HepG2 (cell line): ENCODE data around the gene C2orf42. TPM values are rescaled to one million over a fixed set of nuclear protein-coding genes. Genes with fewer than 3 reads are reported as not detected.

Experiments
- ATF1 ChIP-seq: IDR thresholded peaks from 2 replicates; pipeline ENCODE4 v1.6.1; 2016; ENCODE audit warnings: mild to moderate bottlenecking, control low read depth
- ATF3 ChIP-seq: sonication (generic); formaldehyde crosslinking; IDR thresholded peaks from 2 replicates; pipeline ENCODE4 v1.4.0; 2020; ENCODE audit warnings: missing genetic modification reagents
- CEBPG ChIP-seq: IDR thresholded peaks from 2 replicates; pipeline ENCODE4 v1.6.1; 2016
- CSRNP2 ChIP-seq: sonication (generic); formaldehyde crosslinking; conservative IDR thresholded peaks from 2 replicates; pipeline ENCODE4 v1.8.0; 2022; ENCODE audit warnings: low read depth, missing genetic modification reagents
- DNMT3B ChIP-seq: conservative IDR thresholded peaks from 2 replicates; pipeline ENCODE4 v1.6.1; 2016; ENCODE audit warnings: missing biosample characterization, control low read depth
- DRAP1 ChIP-seq: IDR thresholded peaks from 2 replicates; pipeline ENCODE4 v1.6.1; 2016; ENCODE audit warnings: missing genetic modification reagents, missing compliant biosample characterization
- ETV6 ChIP-seq: sonication (generic); formaldehyde crosslinking; conservative IDR thresholded peaks from 2 replicates; pipeline ENCODE4 v1.4.0; 2020; ENCODE audit warnings: missing genetic modification reagents
- MAFG ChIP-seq: sonication (generic); formaldehyde crosslinking; IDR thresholded peaks from 2 replicates; pipeline ENCODE4 v1.5.1; 2020; ENCODE audit warnings: mild to moderate bottlenecking, missing genetic modification reagents
- MED13 ChIP-seq: sonication (generic); formaldehyde crosslinking; IDR thresholded peaks from 2 replicates; pipeline ENCODE4 v1.5.0; 2020; ENCODE audit warnings: missing genetic modification reagents
- MEIS1 ChIP-seq: sonication (generic); formaldehyde crosslinking; IDR thresholded peaks from 2 replicates; pipeline ENCODE4 v1.9.0; 2021; ENCODE audit warnings: mild to moderate bottlenecking, missing genetic modification reagents, moderate library complexity, borderline replicate concordance
- REPIN1 ChIP-seq: sonication (generic); formaldehyde crosslinking; IDR thresholded peaks from 2 replicates; pipeline ENCODE4 v1.8.0; 2022; ENCODE audit warnings: missing genetic modification reagents, low read depth, mild to moderate bottlenecking, borderline replicate concordance
- SNRNP70 ChIP-seq: fragments of 200-400 bp; formaldehyde crosslinking; IDR thresholded peaks from 2 replicates; pipeline ENCODE4 v1.6.1; 2017; ENCODE audit warnings: mild to moderate bottlenecking, low read depth, low read length, moderate library complexity
- TERF1 ChIP-seq: sonication (generic); formaldehyde crosslinking; IDR thresholded peaks from 2 replicates; pipeline ENCODE4 v1.8.0; 2022; ENCODE audit warnings: mild to moderate bottlenecking, missing genetic modification reagents, moderate library complexity
- THAP9 ChIP-seq: sonication (generic); formaldehyde crosslinking; IDR thresholded peaks from 2 replicates; pipeline ENCODE4; 2020; ENCODE audit warnings: missing genetic modification reagents, mild to moderate bottlenecking, borderline replicate concordance
- ZNF124 ChIP-seq: sonication (generic); formaldehyde crosslinking; IDR thresholded peaks from 2 replicates; pipeline ENCODE4 v1.4.0; 2020; ENCODE audit warnings: missing genetic modification reagents
- ZNF34 ChIP-seq: sonication (generic); formaldehyde crosslinking; IDR thresholded peaks from 2 replicates; pipeline ENCODE4 v1.4.0; 2020; ENCODE audit warnings: mild to moderate bottlenecking, missing genetic modification reagents, borderline replicate concordance
- ZNF512B ChIP-seq: sonication (generic); formaldehyde crosslinking; IDR thresholded peaks from 2 replicates; pipeline ENCODE4 v1.5.1; 2020; ENCODE audit warnings: missing genetic modification reagents, mild to moderate bottlenecking, borderline replicate concordance
- polyA plus RNA-seq, 8 experiments: library from polyadenylated mRNA; depleted of rRNA in 3 of 8; stranded (reverse) in 7 of 8; unstranded in 1 of 8; fragments of >200 nt; fragmentation: Illumina TruSeq in 4 of 8; extraction: Trizol in 4 of 8; gene quantifications; 2 replicates each; pipeline versions ENCODE4 v1.2.1 to v1.2.3, GENCODE V29; 2011 to 2016; ENCODE audit warnings: low read depth in 4 of 8, missing spikeins in 1 of 8, mixed read lengths in 1 of 8; ENCODE audit not compliant: insufficient read depth in 1 of 8
- total RNA-seq, 5 experiments: library from RNA; depleted of rRNA; stranded (reverse); fragments of >200 nt; fragmentation: Illumina TruSeq; extraction: Trizol; gene quantifications; 2 replicates each; pipeline ENCODE4 v1.2.3, GENCODE V29; 2016; ENCODE audit warnings: low read depth in 1 of 5

Gene C2orf42
- total and polyA plus RNA-seq, 2 of the 13 experiments (the other 11 are each of a cell fraction or from before 2014, with no cell fraction given): 9.3 to 9.9 TPM

GRCh38 chr2:70141902-70142589 lies 48.8 kb downstream of the C2orf42 start (continued):
- TF ChIP-seq CSRNP2 (no peak; the same call in 1 of the 2 replicates), DRAP1 (CRISPR knock-in tag) (no peak), ATF3 (CRISPR knock-in tag) (no peak), ETV6 (CRISPR knock-in tag) (peak; percentile 61; the same call in 1 of the 2 replicates), MEIS1 (CRISPR knock-in tag) (peak; percentile 97), MAFG (CRISPR knock-in tag) (peak; percentile 63; the same call in 1 of the 2 replicates), ATF1 (no peak), ZNF512B (CRISPR knock-in tag) (no peak), SNRNP70 (no peak), MED13 (CRISPR knock-in tag) (no peak; the same call in 1 of the 2 replicates), CEBPG (no peak), ZNF124 (no peak), DNMT3B (CRISPR knock-in tag) (peak; percentile 85; the same call in 1 of the 2 replicates), REPIN1 (no peak), TERF1 (CRISPR knock-in tag) (peak; percentile 25; the same call in 1 of the 2 replicates), ZNF34 (no peak; the same call in 1 of the 2 replicates), THAP9 (CRISPR knock-in tag) (no peak)
